Measurements from ENCODE around the gene TCF4.

TCF4 gene

GRCh38 chr18:55289048-55289447 lies 298.9 kb downstream of the TCF4 start:
- DNase-seq (ENCODE audit: low read depth, low spot score): no peak
- POLR2A ChIA-PET: no interaction called here
- CTCF ChIA-PET: interaction anchor here (1.3 to 1.9 kb wide), 2 partner anchors 13 to 54 kb away, joined by 4 to 6 read pairs; no protein-coding TSS in a partner anchor
- H3K4me3 ChIP-seq (ENCODE audit: low read depth, low read length): no peak overlapping the region
- no peak for TF ChIP-seq CTCF (IDR thresholded peaks at IDR 0.05; ENCODE audit: insufficient read depth, low read length, missing control alignments)

GRCh38 chr18:55287935-55288868 lies 299.8 kb downstream of the TCF4 start:
- CTCF ChIA-PET: interaction anchor here (0.9 to 1.9 kb wide), 2 partner anchors 11 to 54 kb away, joined by 3 to 6 read pairs; no protein-coding TSS in a partner anchor
- no peak for DNase-seq (ENCODE audit: low read depth, low spot score)
- no peak overlapping the region for H3K4me3 ChIP-seq (ENCODE audit: low read depth, low read length)
- no peak for TF ChIP-seq CTCF (IDR thresholded peaks at IDR 0.05; ENCODE audit: insufficient read depth, low read length, missing control alignments)
- POLR2A ChIA-PET: no interaction called here

GRCh38 chr18:55287149-55287806 lies 300.7 kb downstream of the TCF4 start:
- H3K4me3 ChIP-seq (ENCODE audit: low read depth, low read length): no peak overlapping the region
- POLR2A ChIA-PET: no interaction called here
- DNase-seq (ENCODE audit: low read depth, low spot score): no peak
- no peak for TF ChIP-seq CTCF (IDR thresholded peaks at IDR 0.05; ENCODE audit: insufficient read depth, low read length, missing control alignments)
- CTCF ChIA-PET: interaction anchor here (0.9 to 2.7 kb wide), 5 partner anchors 9 to 128 kb away, joined by 3 to 7 read pairs (median 4); no protein-coding TSS in a partner anchor

- no peak for DNase-seq (ENCODE audit: low read depth, low spot score)
- no peak overlapping the region for H3K4me3 ChIP-seq (ENCODE audit: low read depth, low read length)
- POLR2A ChIA-PET: no interaction called here
- TF ChIP-seq CTCF (IDR thresholded peaks at IDR 0.05; ENCODE audit: insufficient read depth, low read length, missing control alignments): no peak
- CTCF ChIA-PET: interaction anchor here (1.1 to 2.7 kb wide), 3 partner anchors 10 to 129 kb away, joined by 3 to 7 read pairs (median 4); no protein-coding TSS in a partner anchor
These were observed 301.7 kb downstream of the TCF4 start for GRCh38 chr18:55286257-55286825.

GRCh38 chr18:55284614-55285013 lies 303.4 kb downstream of the TCF4 start:
- CTCF ChIA-PET: interaction anchor here (1.1 to 2.7 kb wide), 2 partner anchors 8 to 9 kb away, joined by 3 to 7 read pairs; no protein-coding TSS in a partner anchor
- TF ChIP-seq CTCF (IDR thresholded peaks at IDR 0.05; ENCODE audit: insufficient read depth, low read length, missing control alignments): no peak
- H3K4me3 ChIP-seq (ENCODE audit: low read depth, low read length): no peak overlapping the region
- no peak for DNase-seq (ENCODE audit: low read depth, low spot score)
- POLR2A ChIA-PET: no interaction called here
